Measurements from ENCODE around the gene TMEM87B. TPM values are rescaled to one million over a fixed set of nuclear protein-coding genes. Genes with fewer than 3 reads are reported as not detected.

The TMEM87B gene
- polyA plus RNA-seq, 1 donor, result 37.5 TPM

DNA sequence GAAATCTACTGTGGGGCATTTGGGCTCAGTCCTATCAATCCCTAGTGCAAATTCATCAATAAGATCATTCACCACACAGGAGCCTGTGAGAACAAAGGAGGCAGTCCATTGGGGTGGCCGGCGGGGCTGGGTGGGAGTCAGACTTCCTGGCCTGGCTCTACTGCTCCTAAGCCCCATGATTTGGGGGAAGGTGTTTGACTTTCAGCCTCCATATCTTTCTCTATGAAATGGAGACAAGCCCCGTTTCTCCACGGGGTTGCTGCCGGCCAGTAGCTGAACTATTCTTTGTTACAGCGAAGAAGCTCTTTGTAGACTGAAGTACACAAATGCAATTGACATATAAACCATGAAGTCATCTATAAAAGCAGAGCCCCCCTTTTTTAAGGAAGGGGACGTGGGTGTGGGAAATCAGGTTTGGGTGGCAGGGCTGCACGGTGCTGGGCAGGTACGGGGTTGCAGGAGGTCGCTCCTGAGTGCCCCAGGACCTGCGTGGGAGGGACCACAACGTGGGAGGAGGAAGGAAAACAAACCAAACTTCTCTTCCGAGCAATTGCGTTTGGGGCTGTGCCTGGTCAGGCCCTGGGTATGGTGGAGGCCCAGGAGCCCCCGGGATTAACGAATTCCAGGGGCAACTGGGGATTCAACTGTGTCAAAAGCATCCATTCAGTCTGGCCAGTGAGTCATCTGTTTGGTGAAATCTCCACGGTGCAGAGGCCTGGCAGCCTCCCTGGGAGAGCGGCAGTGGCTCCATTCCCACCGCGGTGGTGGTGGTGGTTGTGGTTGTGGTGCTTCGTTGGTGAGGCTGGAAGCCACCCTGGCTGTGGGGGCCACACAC is 101.3 kb downstream of the TMEM87B start:
- no peaks in the 10 kb centered on the region for H3K4me1 ChIP-seq (ENCODE audit: control insufficient read depth, insufficient read depth, low read length)
- no peaks in the 10 kb centered on the region for H3K36me3 ChIP-seq (ENCODE audit: control insufficient read depth, insufficient read depth, low read length)
- H3K9me3 ChIP-seq (ENCODE audit: control insufficient read depth, low read depth, low read length), result peaks cover 4% of the 10 kb centered on the region
- WGBS (ENCODE audit: insufficient coverage, low lambda C conversion rate), result no CpG with 5 or more reads among the region's 21 CpGs
- no peak overlapping the region for H3K4me3 ChIP-seq (ENCODE audit: low read length)
- H3K27ac ChIP-seq (ENCODE audit: low read length), result no peak overlapping the region
- DNase-seq, result no peak
- H3K27me3 ChIP-seq (ENCODE audit: control insufficient read depth, insufficient read depth, low read length), result no peaks in the 10 kb centered on the region

DNA sequence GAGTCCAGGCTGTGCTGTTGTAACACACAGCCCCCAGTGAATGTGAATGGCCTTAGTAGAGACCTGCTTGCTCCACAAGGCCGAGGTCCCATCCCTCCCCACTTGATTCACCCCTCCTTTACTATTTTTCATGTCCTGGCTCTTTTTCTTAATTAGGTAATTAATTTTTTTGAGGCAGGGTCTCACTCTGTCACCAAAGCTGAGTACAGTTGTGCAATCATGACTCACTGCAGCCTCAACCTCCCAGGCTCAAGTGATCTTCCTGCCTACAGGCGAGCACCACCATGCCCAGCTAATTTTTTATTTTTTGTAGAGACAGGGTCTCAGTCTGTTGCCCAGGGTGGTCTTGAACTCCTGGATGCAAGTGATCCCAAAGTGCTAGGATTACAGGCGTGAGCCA is 102.4 kb downstream of the TMEM87B start:
- WGBS (ENCODE audit: insufficient coverage, low lambda C conversion rate), result no CpG with 5 or more reads among the region's 3 CpGs
- Histone ChIP-seq H3K4me3 (ENCODE audit: low read length) (no peak overlapping the region), H3K4me1 (ENCODE audit: control insufficient read depth, insufficient read depth, low read length) (no peaks in the 10 kb centered on the region), H3K36me3 (ENCODE audit: control insufficient read depth, insufficient read depth, low read length) (no peaks in the 10 kb centered on the region), H3K27me3 (ENCODE audit: control insufficient read depth, insufficient read depth, low read length) (no peaks in the 10 kb centered on the region), H3K27ac (ENCODE audit: low read length) (no peak overlapping the region), H3K9me3 (ENCODE audit: control insufficient read depth, low read depth, low read length) (peaks cover 4% of the 10 kb centered on the region)
- DNase-seq, result no peak

DNA sequence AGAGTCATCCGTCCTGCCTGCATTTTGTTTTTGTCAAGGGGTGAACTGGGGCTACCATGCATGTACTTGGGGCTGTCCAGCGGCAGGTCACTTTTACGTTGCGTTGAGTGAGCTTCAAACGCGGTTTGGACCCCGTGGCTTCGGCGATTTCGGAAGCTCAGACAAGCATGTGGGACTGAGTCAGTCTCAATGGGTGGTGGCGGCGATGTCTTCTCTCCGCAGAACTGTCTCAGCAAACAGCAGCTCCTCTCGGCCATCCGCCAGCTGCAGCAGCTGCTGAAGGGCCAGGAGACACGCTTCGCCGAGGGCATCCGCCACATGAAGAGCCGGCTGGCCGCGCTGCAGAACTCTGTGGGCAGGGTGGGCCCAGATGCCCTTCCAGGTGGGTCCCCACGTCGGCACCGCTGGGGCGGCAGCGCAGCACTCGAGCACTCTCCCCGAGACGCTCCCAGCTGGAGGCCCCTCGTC is 104.4 kb downstream of the TMEM87B start:
- no peak overlapping the region for H3K27ac ChIP-seq (ENCODE audit: low read length)
- peaks cover 4% of the 10 kb centered on the region for H3K9me3 ChIP-seq (ENCODE audit: control insufficient read depth, low read depth, low read length)
- no peak overlapping the region for H3K4me3 ChIP-seq (ENCODE audit: low read length)
- DNase-seq, result no peak
- WGBS (ENCODE audit: insufficient coverage, low lambda C conversion rate), result no CpG with 5 or more reads among the region's 31 CpGs
- no peaks in the 10 kb centered on the region for H3K36me3 ChIP-seq (ENCODE audit: control insufficient read depth, insufficient read depth, low read length)
- no peaks in the 10 kb centered on the region for H3K27me3 ChIP-seq (ENCODE audit: control insufficient read depth, insufficient read depth, low read length)
- H3K4me1 ChIP-seq (ENCODE audit: control insufficient read depth, insufficient read depth, low read length), result no peaks in the 10 kb centered on the region

DNA sequence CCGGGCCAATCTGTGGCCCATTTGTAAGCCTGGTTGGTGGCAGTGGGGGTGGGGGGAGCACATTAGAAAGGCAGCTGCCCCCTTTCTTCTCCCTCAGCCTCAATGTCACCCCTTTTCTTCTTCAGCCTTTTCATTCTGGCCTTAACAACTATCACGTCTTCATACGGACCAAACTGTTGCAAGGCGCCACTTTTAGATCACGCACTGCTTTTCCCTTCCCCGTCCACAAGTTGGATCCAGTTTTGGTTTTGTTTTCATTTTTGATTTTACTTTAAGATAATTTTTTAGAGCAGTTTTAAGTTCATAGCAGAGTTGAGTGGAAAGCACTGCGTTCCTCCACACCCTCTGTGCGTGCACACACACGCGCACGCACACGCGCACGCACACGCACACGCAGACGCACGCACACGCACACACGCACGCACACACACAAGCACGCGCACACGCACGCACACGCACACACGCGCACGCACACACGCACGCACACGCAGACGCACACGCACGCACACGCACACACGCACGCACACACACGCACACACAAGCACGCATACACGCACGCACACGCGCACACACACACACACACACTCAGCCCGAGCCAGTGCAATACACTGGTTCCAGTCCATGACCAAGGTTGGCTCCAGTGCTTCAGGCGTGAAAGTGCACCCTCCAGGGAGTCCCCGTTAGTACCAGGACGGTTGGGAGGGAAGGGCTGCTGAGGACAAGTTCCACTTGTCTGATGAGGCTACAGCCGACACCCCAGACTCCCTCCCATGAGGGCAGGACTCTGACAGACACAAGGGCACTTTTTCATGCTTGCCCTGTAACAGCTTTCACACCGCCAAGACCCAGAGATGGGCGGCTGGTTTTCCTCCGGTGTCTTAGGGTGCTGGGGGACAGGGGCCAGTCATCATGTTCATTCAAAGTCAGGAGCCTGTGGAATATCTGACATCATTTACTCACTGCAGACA is 105.5 kb downstream of the TMEM87B start:
- no peaks in the 10 kb centered on the region for H3K36me3 ChIP-seq (ENCODE audit: control insufficient read depth, insufficient read depth, low read length)
- DNase-seq, result no peak
- H3K4me1 ChIP-seq (ENCODE audit: control insufficient read depth, insufficient read depth, low read length), result no peaks in the 10 kb centered on the region
- peaks cover 4% of the 10 kb centered on the region for H3K9me3 ChIP-seq (ENCODE audit: control insufficient read depth, low read depth, low read length)
- H3K27ac ChIP-seq (ENCODE audit: low read length), result no peak overlapping the region
- H3K27me3 ChIP-seq (ENCODE audit: control insufficient read depth, insufficient read depth, low read length), result no peaks in the 10 kb centered on the region
- H3K4me3 ChIP-seq (ENCODE audit: low read length), result no peak overlapping the region
- 98% methylated on average over 5 of the region's 52 CpGs for WGBS (ENCODE audit: insufficient coverage, low lambda C conversion rate)

DNA sequence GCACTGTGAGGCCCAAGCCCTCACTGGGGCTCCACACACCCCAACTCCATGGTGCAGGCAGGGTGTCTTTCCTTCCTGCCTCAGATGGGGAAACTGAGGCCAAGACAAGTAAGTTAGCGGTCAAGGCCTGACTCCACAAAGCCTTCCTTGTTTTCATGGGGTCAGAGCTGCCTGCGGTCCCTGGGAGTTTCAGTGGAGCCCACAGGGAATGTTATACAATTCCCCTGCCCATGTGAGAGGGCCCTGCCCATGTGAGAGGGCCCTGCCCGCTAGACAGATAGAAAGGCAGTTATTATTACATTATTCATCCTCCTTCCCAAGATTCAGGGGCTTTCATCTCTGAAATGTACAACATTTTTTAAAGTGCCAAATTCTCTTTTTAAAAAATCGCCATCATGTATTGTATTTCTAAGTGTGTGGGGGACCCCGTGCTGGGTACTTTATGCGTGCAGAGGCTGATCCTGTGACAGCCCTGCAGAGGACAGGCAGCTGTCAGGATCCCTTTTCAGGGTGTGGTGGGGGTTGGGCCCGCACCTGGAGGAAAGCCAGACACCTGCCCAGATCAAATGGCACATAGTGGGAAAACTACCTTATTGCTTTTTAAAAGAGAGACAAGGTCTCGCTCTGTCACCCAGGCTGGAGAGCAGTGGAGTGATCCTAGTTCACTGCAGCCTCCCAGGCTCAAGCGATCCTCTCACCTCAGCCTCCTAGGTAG is 106.5 kb downstream of the TMEM87B start:
- Histone ChIP-seq H3K36me3 (ENCODE audit: control insufficient read depth, insufficient read depth, low read length) (no peaks in the 10 kb centered on the region), H3K9me3 (ENCODE audit: control insufficient read depth, low read depth, low read length) (peaks cover 4% of the 10 kb centered on the region), H3K27me3 (ENCODE audit: control insufficient read depth, insufficient read depth, low read length) (no peaks in the 10 kb centered on the region), H3K4me1 (ENCODE audit: control insufficient read depth, insufficient read depth, low read length) (no peaks in the 10 kb centered on the region), H3K4me3 (ENCODE audit: low read length) (no peak overlapping the region), H3K27ac (ENCODE audit: low read length) (no peak overlapping the region)
- DNase-seq, result no peak
- WGBS (ENCODE audit: insufficient coverage, low lambda C conversion rate), result no CpG with 5 or more reads among the region's 9 CpGs

DNA sequence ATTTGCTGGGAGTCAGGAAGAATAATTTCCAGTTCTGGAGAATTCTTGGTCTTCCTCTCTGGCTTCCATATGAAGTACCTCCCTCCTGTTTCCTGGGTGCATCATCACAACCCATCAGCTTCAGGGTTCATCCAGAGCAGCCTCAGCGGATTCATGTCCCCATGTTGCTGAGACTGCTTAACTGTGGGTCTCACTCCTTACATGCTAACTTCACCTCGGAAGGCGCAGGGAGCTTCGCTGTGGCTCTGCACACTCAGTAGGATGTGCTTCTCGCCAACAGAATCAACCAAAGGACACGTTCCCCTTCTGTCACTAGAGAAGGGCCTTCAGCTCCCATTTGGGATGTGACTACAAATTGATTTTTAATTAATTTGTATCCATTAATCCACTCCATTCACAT is 107.3 kb downstream of the TMEM87B start:
- no peak overlapping the region for H3K27ac ChIP-seq (ENCODE audit: low read length)
- WGBS (ENCODE audit: insufficient coverage, low lambda C conversion rate), result no CpG with 5 or more reads among the region's 6 CpGs
- no peak for DNase-seq
- no peaks in the 10 kb centered on the region for H3K4me1 ChIP-seq (ENCODE audit: control insufficient read depth, insufficient read depth, low read length)
- no peaks in the 10 kb centered on the region for H3K36me3 ChIP-seq (ENCODE audit: control insufficient read depth, insufficient read depth, low read length)
- no peak overlapping the region for H3K4me3 ChIP-seq (ENCODE audit: low read length)
- H3K27me3 ChIP-seq (ENCODE audit: control insufficient read depth, insufficient read depth, low read length), result no peaks in the 10 kb centered on the region
- peaks cover 4% of the 10 kb centered on the region for H3K9me3 ChIP-seq (ENCODE audit: control insufficient read depth, low read depth, low read length)

DNA sequence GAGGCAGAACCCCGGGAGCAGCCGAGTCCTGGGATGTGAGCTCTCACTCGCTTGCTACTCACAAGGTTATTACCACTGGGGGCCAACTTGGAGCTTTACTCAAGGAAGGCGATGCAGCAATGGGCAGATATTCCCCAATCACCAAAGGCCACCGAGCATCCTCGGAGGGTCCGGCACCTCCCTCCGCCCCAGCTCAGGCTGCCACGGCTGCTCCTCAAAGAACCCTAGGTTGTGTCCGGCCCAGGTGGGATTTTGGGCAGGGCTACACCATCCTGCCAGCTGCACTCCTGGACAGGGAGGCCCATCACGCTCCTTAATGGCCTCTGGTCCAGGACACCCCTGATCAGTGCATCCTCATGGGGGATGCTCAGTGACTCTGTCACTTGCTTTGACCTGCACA is 107.9 kb downstream of the TMEM87B start:
- Histone ChIP-seq H3K9me3 (ENCODE audit: control insufficient read depth, low read depth, low read length) (peaks cover 4% of the 10 kb centered on the region), H3K27me3 (ENCODE audit: control insufficient read depth, insufficient read depth, low read length) (no peaks in the 10 kb centered on the region), H3K36me3 (ENCODE audit: control insufficient read depth, insufficient read depth, low read length) (no peaks in the 10 kb centered on the region), H3K4me3 (ENCODE audit: low read length) (no peak overlapping the region), H3K4me1 (ENCODE audit: control insufficient read depth, insufficient read depth, low read length) (no peaks in the 10 kb centered on the region), H3K27ac (ENCODE audit: low read length) (no peak overlapping the region)
- DNase-seq, result no peak
- no CpG with 5 or more reads among the region's 11 CpGs for WGBS (ENCODE audit: insufficient coverage, low lambda C conversion rate)

DNA sequence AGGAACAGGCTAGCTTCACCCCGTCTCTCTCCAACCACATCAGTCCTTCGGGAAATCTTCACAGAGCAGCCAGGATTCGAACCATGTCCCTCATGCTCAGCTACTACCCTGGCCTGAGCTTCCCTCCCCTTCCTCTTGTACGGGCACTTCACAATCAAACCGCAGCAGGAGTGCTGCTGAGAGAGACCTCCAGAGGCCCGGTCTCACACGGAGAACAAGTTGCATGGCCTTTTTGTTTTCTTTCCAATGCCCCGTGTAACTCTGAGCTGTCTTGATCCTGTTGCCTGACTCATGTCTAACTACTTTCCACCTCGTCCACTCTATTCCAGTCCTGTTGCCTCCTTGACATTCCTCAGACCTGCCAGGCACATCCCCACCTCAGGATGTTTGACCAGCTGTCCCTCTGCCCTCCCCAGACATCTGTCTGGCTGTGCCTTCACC is 108.5 kb downstream of the TMEM87B start:
- no peaks in the 10 kb centered on the region for H3K27me3 ChIP-seq (ENCODE audit: control insufficient read depth, insufficient read depth, low read length)
- H3K27ac ChIP-seq (ENCODE audit: low read length), result no peak overlapping the region
- DNase-seq, result no peak
- H3K4me1 ChIP-seq (ENCODE audit: control insufficient read depth, insufficient read depth, low read length), result no peaks in the 10 kb centered on the region
- peaks cover 4% of the 10 kb centered on the region for H3K9me3 ChIP-seq (ENCODE audit: control insufficient read depth, low read depth, low read length)
- no peaks in the 10 kb centered on the region for H3K36me3 ChIP-seq (ENCODE audit: control insufficient read depth, insufficient read depth, low read length)
- H3K4me3 ChIP-seq (ENCODE audit: low read length), result no peak overlapping the region
- 100% methylated on average over 1 of the region's 9 CpGs for WGBS (ENCODE audit: insufficient coverage, low lambda C conversion rate)

DNA sequence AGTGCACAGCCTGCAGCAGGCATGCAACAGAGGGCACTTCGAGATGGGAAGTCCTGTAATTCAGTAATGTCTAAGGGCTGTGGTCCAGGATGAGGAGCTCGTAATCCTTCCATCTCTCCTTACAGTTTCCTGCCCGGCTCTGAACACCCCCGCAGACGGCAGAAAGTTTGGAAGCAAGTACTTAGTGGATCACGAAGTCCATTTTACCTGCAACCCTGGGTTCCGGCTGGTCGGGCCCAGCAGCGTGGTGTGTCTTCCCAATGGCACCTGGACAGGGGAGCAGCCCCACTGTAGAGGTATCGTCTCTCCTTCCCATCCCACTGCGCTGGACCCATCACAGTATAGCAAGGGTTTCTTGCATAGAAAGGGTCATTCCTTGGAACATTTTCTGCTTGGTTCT is 109.8 kb downstream of the TMEM87B start:
- Histone ChIP-seq H3K36me3 (ENCODE audit: control insufficient read depth, insufficient read depth, low read length) (no peaks in the 10 kb centered on the region), H3K4me3 (ENCODE audit: low read length) (no peak overlapping the region)
- WGBS (ENCODE audit: insufficient coverage, low lambda C conversion rate), result 100% methylated on average over 1 of the region's 11 CpGs

DNA sequence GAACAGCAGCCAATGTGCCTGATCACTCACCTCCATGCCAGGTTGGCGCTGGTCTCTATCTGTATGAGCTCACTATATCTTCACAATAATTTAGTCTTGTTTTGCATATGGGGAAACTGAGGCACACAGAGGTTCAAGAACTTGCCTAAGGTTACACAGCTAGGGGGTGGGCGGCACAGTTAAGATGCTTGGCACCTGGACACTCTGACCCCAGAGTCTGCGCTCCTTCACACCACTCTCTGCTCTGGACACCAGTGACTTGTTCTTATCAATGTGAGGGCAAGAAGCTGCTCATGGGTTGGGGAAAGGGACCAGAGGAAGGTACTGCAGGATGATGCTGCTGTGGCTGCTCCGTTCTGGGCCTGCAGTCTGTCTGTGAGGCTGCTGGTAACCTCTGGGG is 110.2 kb downstream of the TMEM87B start:
- DNase-seq, result no peak
- Histone ChIP-seq H3K4me3 (ENCODE audit: low read length) (no peak overlapping the region), H3K27me3 (ENCODE audit: control insufficient read depth, insufficient read depth, low read length) (no peaks in the 10 kb centered on the region), H3K4me1 (ENCODE audit: control insufficient read depth, insufficient read depth, low read length) (no peaks in the 10 kb centered on the region), H3K27ac (ENCODE audit: low read length) (no peak overlapping the region), H3K36me3 (ENCODE audit: control insufficient read depth, insufficient read depth, low read length) (no peaks in the 10 kb centered on the region), H3K9me3 (ENCODE audit: control insufficient read depth, low read depth, low read length) (no peaks in the 10 kb centered on the region)
- no CpG with 5 or more reads among the region's 4 CpGs for WGBS (ENCODE audit: insufficient coverage, low lambda C conversion rate)

More for the DNA sequence above, 109.8 kb downstream of the TMEM87B start:
- Histone ChIP-seq H3K27me3 (ENCODE audit: control insufficient read depth, insufficient read depth, low read length) (no peaks in the 10 kb centered on the region), H3K9me3 (ENCODE audit: control insufficient read depth, low read depth, low read length) (no peaks in the 10 kb centered on the region), H3K4me1 (ENCODE audit: control insufficient read depth, insufficient read depth, low read length) (no peaks in the 10 kb centered on the region), H3K27ac (ENCODE audit: low read length) (no peak overlapping the region)
- DNase-seq, result no peak
